Neuron (in vitro differentiated cells): ENCODE data around the gene PKM.

Experiments
- H2AFZ ChIP-seq: one replicate; pipeline ENCODE4 v1.6.1; 2013; ENCODE audit warnings: low read depth, mild to moderate bottlenecking, inconsistent platforms, low read length, moderate library complexity
- H3K27me3 ChIP-seq: one replicate; pipeline ENCODE4 v1.6.1; 2013; ENCODE audit warnings: low read length; ENCODE audit not compliant: insufficient read depth
- H3K36me3 ChIP-seq: one replicate; pipeline ENCODE4 v1.6.1; 2013; ENCODE audit warnings: low read length; ENCODE audit not compliant: insufficient read depth
- H3K4me1 ChIP-seq: one replicate; pipeline ENCODE4 v1.6.1; 2013; ENCODE audit warnings: low read length; ENCODE audit not compliant: insufficient read depth
- H3K4me3 ChIP-seq: 2 replicates; pipeline ENCODE4 v1.5.1; 2013; ENCODE audit warnings: mild to moderate bottlenecking, low read length, moderate library complexity
- H3K9me3 ChIP-seq: one replicate; pipeline ENCODE4 v1.6.1; 2013; ENCODE audit warnings: low read length

Gene PKM

GRCh38 chr15:72195101-72195511, 35.9 kb downstream of the PKM start:
- Histone ChIP-seq H3K4me1 (no peaks in the 10 kb centered on the region), H3K4me3 (no peak overlapping the region), H3K27me3 (peaks cover 2% of the 10 kb centered on the region), H2AFZ (no peak overlapping the region), H3K9me3 (no peaks in the 10 kb centered on the region), H3K36me3 (peaks cover 17% of the 10 kb centered on the region)

- H3K27me3 ChIP-seq: peaks cover 2% of the 10 kb centered on the region
- no peaks in the 10 kb centered on the region for H3K4me1 ChIP-seq
- no peak overlapping the region for H2AFZ ChIP-seq
- H3K36me3 ChIP-seq: peaks cover 8% of the 10 kb centered on the region
- no peak overlapping the region for H3K4me3 ChIP-seq
- H3K9me3 ChIP-seq: no peaks in the 10 kb centered on the region
Observed at GRCh38 chr15:72193836-72194396, 37.1 kb downstream of the PKM start.

GRCh38 chr15:72192416-72192815, 38.6 kb downstream of the PKM start:
- no peaks in the 10 kb centered on the region for H3K36me3 ChIP-seq
- no peaks in the 10 kb centered on the region for H3K9me3 ChIP-seq
- no peak overlapping the region for H2AFZ ChIP-seq
- no peak overlapping the region for H3K4me3 ChIP-seq
- no peaks in the 10 kb centered on the region for H3K4me1 ChIP-seq
- H3K27me3 ChIP-seq: peaks cover 2% of the 10 kb centered on the region

DNA sequence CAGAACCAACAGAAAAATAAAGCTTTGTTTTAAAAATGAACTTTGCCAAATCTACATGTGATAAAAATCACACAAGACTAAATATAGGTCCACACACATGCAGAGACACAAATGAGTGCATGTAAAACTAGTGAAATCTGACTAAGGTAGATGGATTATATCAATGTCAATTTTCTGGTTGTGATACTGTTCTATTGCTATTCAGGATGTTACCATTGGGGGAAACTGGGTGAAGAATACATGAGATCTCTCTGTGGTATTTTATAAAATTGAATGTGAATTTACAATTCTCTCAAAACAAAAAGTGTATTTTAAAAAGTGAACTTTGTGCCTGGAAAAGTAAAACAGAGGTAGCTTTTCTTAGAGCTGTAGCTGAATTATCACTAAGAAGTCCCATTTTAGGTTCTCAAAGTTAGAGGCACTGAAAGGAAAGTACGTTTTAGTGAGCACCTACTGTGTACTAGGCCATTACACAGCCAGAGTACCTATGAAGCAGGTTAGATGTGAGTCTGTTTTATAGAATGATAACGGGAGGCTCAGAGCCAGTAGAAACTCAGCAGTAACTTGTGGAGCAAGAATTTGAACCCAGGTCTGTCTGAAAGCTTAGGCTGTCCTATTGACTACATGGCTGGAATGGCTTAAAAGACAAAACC, 41.6 kb downstream of the PKM start:
- Histone ChIP-seq H2AFZ (no peak overlapping the region), H3K4me1 (peaks cover 2% of the 10 kb centered on the region), H3K4me3 (no peak overlapping the region), H3K36me3 (no peaks in the 10 kb centered on the region), H3K9me3 (no peaks in the 10 kb centered on the region), H3K27me3 (peaks cover 10% of the 10 kb centered on the region)

DNA sequence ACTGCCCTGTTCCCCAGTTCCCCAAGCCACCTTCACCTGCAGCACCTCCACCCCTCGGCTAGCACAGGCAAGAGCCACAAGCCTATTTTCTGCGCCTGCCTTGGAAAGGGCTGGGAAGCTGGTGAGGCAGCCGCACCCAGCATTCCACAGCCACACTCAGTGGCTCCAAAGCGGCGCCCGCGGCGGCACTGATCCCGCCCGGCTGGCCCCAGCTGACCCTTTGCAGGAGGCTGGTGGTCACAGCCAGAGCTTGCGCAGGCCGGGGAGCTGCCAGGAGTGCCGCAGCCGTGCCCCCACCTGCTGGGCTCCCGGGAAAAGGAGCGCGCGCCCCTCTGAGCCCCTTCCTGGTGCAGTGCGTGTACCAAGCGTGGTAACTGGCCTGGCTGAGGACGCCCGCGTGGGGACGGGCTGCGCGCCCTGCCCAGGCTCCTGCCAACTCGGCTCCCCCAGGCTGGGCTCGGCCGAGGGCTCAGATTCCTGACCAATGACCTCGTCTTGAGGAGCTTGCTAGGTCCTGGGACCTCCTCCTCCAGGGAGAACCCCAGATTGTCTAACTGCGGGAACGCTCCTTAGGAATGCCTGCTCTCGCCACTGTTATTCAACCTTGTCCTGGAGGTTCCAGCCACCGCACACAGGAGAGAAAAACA, 46.7 kb downstream of the PKM start:
- H3K4me1 ChIP-seq: peaks cover 30% of the 10 kb centered on the region
- H3K27me3 ChIP-seq: peaks cover 25% of the 10 kb centered on the region
- no peaks in the 10 kb centered on the region for H3K36me3 ChIP-seq
- peak overlapping the region; percentile 14 for H3K4me3 ChIP-seq
- H3K9me3 ChIP-seq: no peaks in the 10 kb centered on the region
- peak overlapping the region; percentile 59 for H2AFZ ChIP-seq

GRCh38 chr15:72183781-72184164, 47.2 kb downstream of the PKM start:
- Histone ChIP-seq H3K4me1 (peaks cover 35% of the 10 kb centered on the region), H2AFZ (peak overlapping the region; percentile 59), H3K27me3 (peaks cover 25% of the 10 kb centered on the region), H3K9me3 (no peaks in the 10 kb centered on the region), H3K4me3 (no peak overlapping the region), H3K36me3 (no peaks in the 10 kb centered on the region)

GRCh38 chr15:72182673-72183072, 48.3 kb downstream of the PKM start:
- Histone ChIP-seq H3K27me3 (peaks cover 25% of the 10 kb centered on the region), H3K9me3 (no peaks in the 10 kb centered on the region), H3K4me3 (no peak overlapping the region), H3K36me3 (no peaks in the 10 kb centered on the region), H3K4me1 (peaks cover 35% of the 10 kb centered on the region), H2AFZ (no peak overlapping the region)

GRCh38 chr15:72182244-72182643, 48.7 kb downstream of the PKM start:
- no peaks in the 10 kb centered on the region for H3K36me3 ChIP-seq
- peaks cover 35% of the 10 kb centered on the region for H3K4me1 ChIP-seq
- H3K27me3 ChIP-seq: peaks cover 25% of the 10 kb centered on the region
- no peaks in the 10 kb centered on the region for H3K9me3 ChIP-seq
- no peak overlapping the region for H3K4me3 ChIP-seq
- H2AFZ ChIP-seq: no peak overlapping the region

GRCh38 chr15:72180761-72181324, 50.1 kb downstream of the PKM start:
- H3K36me3 ChIP-seq: no peaks in the 10 kb centered on the region
- H2AFZ ChIP-seq: no peak overlapping the region
- peaks cover 29% of the 10 kb centered on the region for H3K27me3 ChIP-seq
- no peak overlapping the region for H3K4me3 ChIP-seq
- H3K4me1 ChIP-seq: peaks cover 35% of the 10 kb centered on the region
- H3K9me3 ChIP-seq: no peaks in the 10 kb centered on the region

- H3K36me3 ChIP-seq: no peaks in the 10 kb centered on the region
- H3K27me3 ChIP-seq: peaks cover 27% of the 10 kb centered on the region
- H3K4me3 ChIP-seq: no peak overlapping the region
- no peak overlapping the region for H2AFZ ChIP-seq
- no peaks in the 10 kb centered on the region for H3K9me3 ChIP-seq
- peaks cover 35% of the 10 kb centered on the region for H3K4me1 ChIP-seq
Observed at GRCh38 chr15:72179950-72180581, 50.9 kb downstream of the PKM start.

DNA sequence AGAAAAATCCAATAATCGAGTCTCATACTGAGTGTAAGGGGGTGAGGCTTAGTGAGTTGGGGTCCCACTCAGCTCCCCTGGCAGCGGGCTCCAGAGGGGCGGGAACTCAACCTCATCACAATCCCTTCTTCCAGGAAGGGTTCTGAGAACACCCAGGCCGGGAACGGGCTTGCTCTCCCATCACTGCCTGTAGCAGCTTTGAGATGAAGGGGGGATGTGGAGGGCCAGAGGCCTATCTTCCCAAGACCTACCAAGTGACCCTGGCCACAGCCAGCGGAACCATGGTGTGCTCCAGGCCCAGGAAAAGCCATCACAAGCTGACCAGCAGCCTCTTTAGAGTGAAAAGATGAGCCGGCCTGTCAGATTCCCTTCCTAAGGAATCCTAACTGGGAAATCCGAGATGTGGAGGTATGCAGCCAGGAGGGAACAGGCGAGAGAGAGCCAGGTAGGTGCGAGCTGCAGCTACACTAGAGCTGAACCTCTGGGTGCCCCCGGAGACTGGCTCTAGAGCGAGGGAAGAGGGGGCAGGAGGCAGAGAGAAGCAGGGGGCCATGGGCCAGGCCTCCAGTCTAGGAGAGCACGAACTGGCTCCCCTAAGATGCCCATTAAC, 51.9 kb downstream of the PKM start:
- H3K36me3 ChIP-seq: no peaks in the 10 kb centered on the region
- H3K9me3 ChIP-seq: no peaks in the 10 kb centered on the region
- no peak overlapping the region for H3K4me3 ChIP-seq
- H3K4me1 ChIP-seq: peaks cover 30% of the 10 kb centered on the region
- H2AFZ ChIP-seq: no peak overlapping the region
- peaks cover 28% of the 10 kb centered on the region for H3K27me3 ChIP-seq

- Histone ChIP-seq H3K36me3 (no peaks in the 10 kb centered on the region), H3K9me3 (no peaks in the 10 kb centered on the region), H2AFZ (no peak overlapping the region), H3K4me3 (no peak overlapping the region), H3K27me3 (peaks cover 23% of the 10 kb centered on the region), H3K4me1 (peaks cover 25% of the 10 kb centered on the region)
Observed at GRCh38 chr15:72176743-72177142, 54.2 kb downstream of the PKM start.

- peaks cover 22% of the 10 kb centered on the region for H3K4me1 ChIP-seq
Observed at GRCh38 chr15:72176159-72176558, 54.8 kb downstream of the PKM start.

More at GRCh38 chr15:72176159-72176558, 54.8 kb downstream of the PKM start:
- Histone ChIP-seq H3K36me3 (no peaks in the 10 kb centered on the region), H3K4me3 (no peak overlapping the region), H3K27me3 (peaks cover 18% of the 10 kb centered on the region), H3K9me3 (no peaks in the 10 kb centered on the region), H2AFZ (no peak overlapping the region)
